ENCODE results near the gene INAFM1.
"Not testable (repeated sequence)": the region's sequence is repeated elsewhere in the genome, so short reads cannot be mapped to it uniquely, and the experiment has no call there.

The INAFM1 gene

DNA sequence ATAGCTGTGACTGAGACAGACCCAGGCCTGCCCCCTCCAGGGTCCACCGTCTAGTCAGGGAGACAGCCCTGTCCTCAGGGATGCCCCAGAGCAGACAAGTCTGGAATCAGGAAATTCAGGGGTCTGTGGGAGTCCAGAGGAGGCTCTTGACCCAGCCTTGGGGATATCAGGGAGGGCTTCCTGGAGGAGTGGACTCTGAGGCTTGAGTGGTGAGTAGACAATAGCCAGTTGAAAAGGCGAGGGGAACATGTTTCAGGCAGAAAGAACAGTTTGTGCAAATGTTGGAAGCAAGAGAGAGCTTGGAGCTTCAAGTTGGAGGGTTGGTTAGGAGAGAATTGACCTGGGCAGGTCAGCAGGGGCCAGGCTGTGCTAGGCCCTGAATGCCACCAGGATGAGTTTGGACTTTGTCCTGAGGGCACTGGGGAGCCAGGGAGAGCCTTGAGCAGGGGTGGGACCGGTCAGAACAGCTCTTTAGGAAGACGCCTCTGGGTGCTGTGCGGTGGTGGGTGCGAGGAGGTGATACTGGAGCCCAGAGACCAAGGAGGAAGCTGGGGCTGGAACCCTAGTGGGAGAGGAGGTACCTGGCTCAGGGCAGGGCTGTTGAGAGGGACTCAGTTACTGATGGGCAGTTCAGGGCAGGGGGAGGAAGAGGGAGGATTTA lies 15.7 kb upstream of the INAFM1 start:
- TF ChIP-seq, protein P1, sequence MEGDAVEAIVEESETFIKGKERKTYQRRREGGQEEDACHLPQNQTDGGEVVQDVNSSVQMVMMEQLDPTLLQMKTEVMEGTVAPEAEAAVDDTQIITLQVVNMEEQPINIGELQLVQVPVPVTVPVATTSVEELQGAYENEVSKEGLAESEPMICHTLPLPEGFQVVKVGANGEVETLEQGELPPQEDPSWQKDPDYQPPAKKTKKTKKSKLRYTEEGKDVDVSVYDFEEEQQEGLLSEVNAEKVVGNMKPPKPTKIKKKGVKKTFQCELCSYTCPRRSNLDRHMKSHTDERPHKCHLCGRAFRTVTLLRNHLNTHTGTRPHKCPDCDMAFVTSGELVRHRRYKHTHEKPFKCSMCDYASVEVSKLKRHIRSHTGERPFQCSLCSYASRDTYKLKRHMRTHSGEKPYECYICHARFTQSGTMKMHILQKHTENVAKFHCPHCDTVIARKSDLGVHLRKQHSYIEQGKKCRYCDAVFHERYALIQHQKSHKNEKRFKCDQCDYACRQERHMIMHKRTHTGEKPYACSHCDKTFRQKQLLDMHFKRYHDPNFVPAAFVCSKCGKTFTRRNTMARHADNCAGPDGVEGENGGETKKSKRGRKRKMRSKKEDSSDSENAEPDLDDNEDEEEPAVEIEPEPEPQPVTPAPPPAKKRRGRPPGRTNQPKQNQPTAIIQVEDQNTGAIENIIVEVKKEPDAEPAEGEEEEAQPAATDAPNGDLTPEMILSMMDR (IDR thresholded peaks at IDR 0.05; ENCODE audit: borderline replicate concordance, control extremely low read depth, extremely low read depth, insufficient read depth, missing control alignments) = no peak
- in situ Hi-C loops (cut with MboI; ENCODE audit: low sequenced_read_pairs, unreplicated experiment) = no loop called here

DNA sequence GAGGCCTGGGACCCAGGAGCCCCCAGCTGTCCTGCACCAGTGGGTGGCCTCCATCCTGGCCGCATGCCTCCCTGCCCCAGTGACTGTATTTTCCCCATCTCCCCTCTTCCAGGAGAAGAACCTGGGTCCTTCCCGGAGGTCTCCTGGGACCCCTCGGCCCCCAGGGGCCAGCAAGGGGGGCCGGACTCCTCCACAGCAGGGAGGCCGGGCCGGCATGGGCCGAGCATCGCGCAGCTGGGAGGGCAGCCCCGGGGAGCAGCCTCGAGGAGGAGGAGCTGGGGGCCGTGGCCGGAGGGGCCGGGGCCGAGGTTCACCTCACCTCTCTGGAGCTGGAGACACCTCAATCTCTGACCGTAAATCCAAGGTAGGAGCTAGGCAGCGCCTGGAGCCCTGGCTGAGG lies 14.2 kb upstream of the INAFM1 start:
- in situ Hi-C loops (cut with MboI; ENCODE audit: low sequenced_read_pairs, unreplicated experiment) = no loop called here
- no peak for DNase-seq (ENCODE audit: low spot score)
- TF ChIP-seq, protein P1 (IDR thresholded peaks at IDR 0.05; ENCODE audit: borderline replicate concordance, control extremely low read depth, extremely low read depth, insufficient read depth, missing control alignments) = no peak

More for the DNA sequence above, 15.7 kb upstream of the INAFM1 start:
- DNase-seq (ENCODE audit: low spot score) = no peak

DNA sequence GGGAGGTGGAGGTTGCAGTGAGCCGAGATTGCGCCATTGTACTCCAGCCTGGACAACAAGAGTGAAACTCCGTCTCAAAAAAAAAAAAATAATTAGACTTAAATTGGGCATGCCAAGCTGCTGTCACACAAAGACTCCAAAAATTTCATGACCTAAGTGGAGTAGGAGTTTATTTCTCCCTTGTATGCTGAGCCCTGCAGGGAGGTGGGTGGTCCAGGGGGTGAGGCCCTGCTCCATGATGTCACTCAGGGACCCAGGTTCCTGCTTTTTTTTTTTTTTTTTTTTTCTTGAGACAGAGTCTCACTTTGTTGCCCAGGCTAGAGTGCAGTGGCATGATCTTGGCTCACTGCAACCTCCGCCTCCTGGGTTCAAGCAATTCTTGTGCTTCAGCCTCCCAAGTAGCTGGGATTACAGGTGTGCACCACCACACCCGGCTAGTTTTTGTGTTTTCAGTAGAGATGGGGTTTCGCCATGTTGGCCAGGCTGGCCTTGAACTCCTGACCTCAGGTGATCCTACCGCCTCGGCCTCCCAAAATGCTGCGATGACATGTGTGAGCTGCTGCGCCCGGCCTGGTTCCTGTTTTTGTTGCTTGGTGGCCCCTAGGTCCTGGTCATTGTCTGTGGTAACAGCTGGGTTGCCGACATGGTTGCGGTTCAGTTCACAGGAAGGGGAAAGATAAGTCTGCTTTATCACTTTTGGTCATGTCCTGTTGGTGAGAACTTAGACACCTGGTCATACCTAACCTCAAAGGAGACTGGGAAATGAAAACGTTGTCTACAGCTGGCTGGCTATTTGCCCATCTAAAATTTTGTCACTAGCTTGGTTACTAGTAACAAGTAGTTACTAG lies 12.5 kb upstream of the INAFM1 start:
- DNase-seq (ENCODE audit: low spot score) = peak; percentile 79
- in situ Hi-C loops (cut with MboI; ENCODE audit: low sequenced_read_pairs, unreplicated experiment) = not testable (repeated sequence)

DNA sequence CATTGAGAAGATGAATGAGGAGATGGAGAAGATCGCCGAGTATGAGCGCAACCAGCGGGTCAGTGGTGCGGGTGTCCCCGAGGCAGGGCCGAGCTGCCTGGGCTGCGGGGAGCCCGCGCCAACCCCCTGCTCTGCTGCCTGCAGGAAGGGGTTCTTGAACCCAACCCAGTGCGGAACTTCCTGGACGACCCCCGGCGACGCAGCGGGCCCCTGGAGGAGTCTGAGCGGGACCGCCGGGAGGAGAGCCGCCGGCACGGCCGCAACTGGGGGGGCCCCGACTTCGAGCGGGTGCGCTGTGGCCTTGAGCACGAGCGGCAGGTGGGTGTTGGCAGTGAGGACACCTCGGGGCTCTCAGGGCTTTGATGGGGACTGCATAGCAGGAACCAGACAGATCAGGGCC lies 10.1 kb upstream of the INAFM1 start:
- TF ChIP-seq, protein P1 (IDR thresholded peaks at IDR 0.05; ENCODE audit: borderline replicate concordance, control extremely low read depth, extremely low read depth, insufficient read depth, missing control alignments) = no peak
- in situ Hi-C loops (cut with MboI; ENCODE audit: low sequenced_read_pairs, unreplicated experiment) = no loop called here
- no peak for DNase-seq (ENCODE audit: low spot score)

DNA sequence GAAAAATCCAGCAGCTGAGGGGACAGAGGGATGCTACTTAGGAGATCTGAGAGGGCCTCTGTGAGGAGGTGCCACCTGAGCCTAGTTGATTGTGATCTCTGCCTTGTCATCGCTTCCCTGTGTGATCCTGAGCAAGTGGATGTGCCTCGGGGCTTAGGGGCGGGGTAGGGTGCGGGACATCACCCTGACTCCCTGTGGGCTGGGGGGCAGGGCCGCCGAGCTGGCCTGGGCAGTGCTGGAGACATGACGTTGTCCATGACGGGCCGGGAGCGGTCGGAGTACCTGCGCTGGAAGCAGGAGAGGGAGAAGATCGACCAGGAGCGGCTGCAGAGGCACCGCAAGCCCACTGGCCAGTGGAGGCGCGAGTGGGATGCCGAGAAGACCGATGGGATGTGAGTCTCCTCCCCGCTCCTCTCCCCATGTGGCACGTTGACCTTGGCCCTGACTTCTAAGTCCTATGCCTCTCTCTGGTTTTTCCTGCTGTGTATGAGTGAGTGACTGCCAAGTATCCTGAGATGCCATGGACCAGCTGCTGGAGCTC lies 8.2 kb upstream of the INAFM1 start:
- TF ChIP-seq, protein P1 (IDR thresholded peaks at IDR 0.05; ENCODE audit: borderline replicate concordance, control extremely low read depth, extremely low read depth, insufficient read depth, missing control alignments) = no peak
- DNase-seq (ENCODE audit: low spot score) = no peak
- in situ Hi-C loops (cut with MboI; ENCODE audit: low sequenced_read_pairs, unreplicated experiment) = no loop called here

DNA sequence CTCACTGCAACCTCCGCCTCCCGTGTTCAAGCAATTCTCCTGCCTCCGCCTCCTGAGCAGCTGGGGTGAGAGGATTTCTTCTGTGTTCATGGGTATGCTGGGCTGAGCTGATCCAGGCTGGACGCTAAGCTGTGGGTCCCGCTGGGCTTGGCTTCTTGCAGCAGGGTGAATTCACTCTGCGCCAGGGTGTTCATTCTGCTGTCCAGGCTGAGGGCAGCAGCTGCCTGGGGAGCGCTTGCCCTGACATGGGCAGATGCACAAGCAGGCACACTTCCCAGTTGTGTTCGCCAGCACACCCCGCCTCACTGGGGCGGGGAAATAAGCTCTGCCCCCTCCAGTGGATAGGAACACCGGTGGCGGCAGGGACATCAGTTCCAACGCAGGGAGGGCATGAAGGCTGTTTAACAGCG lies 7.3 kb upstream of the INAFM1 start:
- TF ChIP-seq, protein P1 (IDR thresholded peaks at IDR 0.05; ENCODE audit: borderline replicate concordance, control extremely low read depth, extremely low read depth, insufficient read depth, missing control alignments) = no peak
- in situ Hi-C loops (cut with MboI; ENCODE audit: low sequenced_read_pairs, unreplicated experiment) = no loop called here
- no peak for DNase-seq (ENCODE audit: low spot score)

DNA sequence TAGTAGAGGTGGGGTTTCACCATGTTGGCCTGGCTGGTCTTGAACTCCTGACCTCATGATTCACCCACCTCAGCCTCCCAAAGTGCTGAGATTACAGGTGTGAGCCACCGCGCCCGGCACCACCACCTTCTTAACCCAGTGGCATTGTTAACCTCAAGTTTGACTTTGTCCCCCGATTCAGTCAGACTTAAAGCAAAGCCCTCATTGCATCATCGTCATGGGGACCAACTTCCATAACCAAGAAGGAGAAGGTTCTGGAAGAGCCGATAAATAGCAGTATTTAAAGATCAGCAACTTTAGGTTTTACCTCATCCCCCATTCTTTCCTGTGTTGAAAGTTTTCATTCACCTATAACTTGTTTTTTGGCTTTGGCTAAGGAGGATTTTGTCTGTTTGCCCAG lies 6.7 kb upstream of the INAFM1 start:
- no peak for DNase-seq (ENCODE audit: low spot score)
- in situ Hi-C loops (cut with MboI; ENCODE audit: low sequenced_read_pairs, unreplicated experiment) = no loop called here
- TF ChIP-seq, protein P1 (IDR thresholded peaks at IDR 0.05; ENCODE audit: borderline replicate concordance, control extremely low read depth, extremely low read depth, insufficient read depth, missing control alignments) = no peak

Data from GM13976 (cell line).